ENCODE measurements around the gene SLC5A10.
"Not testable (repeated sequence)": the region's sequence is repeated elsewhere in the genome, so short reads cannot be mapped to it uniquely, and the experiment has no call there.

Gene SLC5A10

DNA sequence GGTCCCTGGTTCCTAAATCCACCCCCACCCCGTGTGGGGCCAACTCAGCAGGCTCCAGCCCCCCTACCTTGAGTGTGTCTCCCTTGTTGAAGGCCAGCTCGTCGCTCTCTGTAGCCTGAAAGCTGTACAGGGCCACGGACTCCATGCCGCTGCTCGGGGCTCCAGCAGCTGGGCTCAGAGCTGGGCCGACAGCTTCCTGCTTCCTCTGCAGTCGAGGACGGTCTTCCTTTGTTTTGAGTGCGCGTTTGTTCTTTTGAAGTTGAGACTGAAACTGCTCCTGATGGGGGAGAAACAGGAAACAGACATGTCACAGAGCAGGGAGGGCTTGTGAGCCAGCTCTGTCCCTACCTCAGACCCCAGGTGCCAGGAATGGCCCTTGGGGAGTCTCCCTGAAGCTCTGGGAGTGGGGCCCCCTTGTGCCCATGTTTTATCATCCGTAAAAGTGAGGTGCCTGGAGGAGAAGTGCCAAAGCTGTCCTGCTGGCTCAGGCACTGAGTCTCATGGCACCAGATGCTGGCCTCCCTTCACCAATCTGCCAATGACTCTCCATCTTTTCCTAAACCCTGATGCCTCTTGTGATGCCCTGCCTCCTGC, 94.9 kb downstream of the SLC5A10 start, which contains the start of gene GRAP:
Gene GRAP (minus strand): TSS at position 176 of the 594 bp plus-strand sequence. CDS start 31 bp downstream, at position 145.
- H3K27me3 ChIP-seq (ENCODE audit: control insufficient read depth, insufficient read depth, low read length); H3K9me3 ChIP-seq (ENCODE audit: control insufficient read depth, low read depth, low read length); H3K9ac ChIP-seq (ENCODE audit: low read length); H3K27ac ChIP-seq (ENCODE audit: low read length); H3K4me3 ChIP-seq (ENCODE audit: low read length); H3K4me1 ChIP-seq (ENCODE audit: control insufficient read depth, low read depth, low read length); H3K36me3 ChIP-seq (ENCODE audit: control insufficient read depth, low read depth, low read length): not testable (repeated sequence)

DNA sequence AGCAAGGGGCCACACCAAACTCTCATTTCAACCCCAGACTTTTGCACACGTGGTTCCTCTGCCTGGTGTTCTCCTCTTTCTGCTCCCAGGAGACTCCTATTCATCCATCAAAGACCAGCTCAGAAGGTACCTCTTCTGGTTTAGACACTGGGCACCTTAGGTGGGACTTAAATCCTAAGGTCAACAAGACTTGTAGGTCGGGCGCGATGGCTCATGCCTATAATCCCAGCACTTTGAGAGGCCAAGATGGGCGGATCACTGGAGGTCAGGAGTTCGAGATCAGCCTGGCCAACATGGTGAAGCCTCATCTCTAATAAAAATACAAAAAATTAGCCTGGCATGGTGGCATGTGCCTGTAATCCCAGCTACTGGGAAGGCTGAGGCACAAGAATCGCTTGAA, 95.5 kb downstream of the SLC5A10 start:
- H3K27ac ChIP-seq (ENCODE audit: low read length); H3K9ac ChIP-seq (ENCODE audit: low read length); H3K4me3 ChIP-seq (ENCODE audit: low read length); H3K4me1 ChIP-seq (ENCODE audit: control insufficient read depth, low read depth, low read length); H3K27me3 ChIP-seq (ENCODE audit: control insufficient read depth, insufficient read depth, low read length); H3K9me3 ChIP-seq (ENCODE audit: control insufficient read depth, low read depth, low read length); H3K36me3 ChIP-seq (ENCODE audit: control insufficient read depth, low read depth, low read length): not testable (repeated sequence)

DNA sequence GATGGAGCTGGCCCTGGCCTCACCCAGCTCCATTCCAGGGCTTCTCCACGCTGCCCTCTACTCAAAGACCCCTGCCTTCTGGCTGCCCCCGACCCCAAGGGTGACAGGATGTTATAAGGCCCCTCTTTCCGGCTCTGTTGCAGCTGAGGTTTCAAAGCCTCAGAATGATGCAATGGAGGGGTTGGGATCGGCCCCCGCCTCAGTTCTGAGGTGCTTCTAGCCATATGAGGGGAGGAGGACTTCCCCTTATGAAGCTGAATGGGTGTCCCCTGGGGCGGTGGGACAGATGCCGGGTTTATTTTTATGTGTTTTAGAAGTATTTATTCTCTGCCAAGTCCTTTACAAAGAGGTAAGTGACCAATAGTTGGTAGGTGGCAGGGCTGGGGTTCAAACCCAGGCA, 96.9 kb downstream of the SLC5A10 start:
- H3K9me3 ChIP-seq (ENCODE audit: control insufficient read depth, low read depth, low read length); H3K27ac ChIP-seq (ENCODE audit: low read length); H3K4me1 ChIP-seq (ENCODE audit: control insufficient read depth, low read depth, low read length); H3K9ac ChIP-seq (ENCODE audit: low read length); H3K27me3 ChIP-seq (ENCODE audit: control insufficient read depth, insufficient read depth, low read length); H3K4me3 ChIP-seq (ENCODE audit: low read length); H3K36me3 ChIP-seq (ENCODE audit: control insufficient read depth, low read depth, low read length): not testable (repeated sequence)

DNA sequence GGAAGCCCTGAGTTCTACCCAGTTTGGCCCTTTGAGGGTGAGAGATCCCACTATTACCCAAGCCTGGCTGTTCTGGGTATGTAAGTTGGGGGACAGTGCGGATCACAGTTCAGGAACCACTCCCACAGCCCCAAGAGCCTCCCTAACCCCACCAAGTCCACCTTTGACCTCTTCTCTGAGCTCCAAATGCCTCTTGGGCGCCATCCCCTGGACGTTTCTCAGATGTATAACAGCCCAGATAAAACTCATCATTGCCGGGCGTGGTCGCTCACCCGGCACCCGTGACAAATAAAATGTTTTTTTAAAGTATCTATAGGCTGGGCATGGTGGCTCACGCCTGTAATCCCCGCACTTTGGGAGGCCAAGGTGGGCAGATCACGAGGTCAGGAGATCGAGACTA, 103.5 kb downstream of the SLC5A10 start:
- not testable (repeated sequence) for H3K36me3 ChIP-seq (ENCODE audit: control insufficient read depth, low read depth, low read length); H3K4me1 ChIP-seq (ENCODE audit: control insufficient read depth, low read depth, low read length); H3K9ac ChIP-seq (ENCODE audit: low read length); H3K27me3 ChIP-seq (ENCODE audit: control insufficient read depth, insufficient read depth, low read length); H3K4me3 ChIP-seq (ENCODE audit: low read length); H3K27ac ChIP-seq (ENCODE audit: low read length); H3K9me3 ChIP-seq (ENCODE audit: control insufficient read depth, low read depth, low read length)

DNA sequence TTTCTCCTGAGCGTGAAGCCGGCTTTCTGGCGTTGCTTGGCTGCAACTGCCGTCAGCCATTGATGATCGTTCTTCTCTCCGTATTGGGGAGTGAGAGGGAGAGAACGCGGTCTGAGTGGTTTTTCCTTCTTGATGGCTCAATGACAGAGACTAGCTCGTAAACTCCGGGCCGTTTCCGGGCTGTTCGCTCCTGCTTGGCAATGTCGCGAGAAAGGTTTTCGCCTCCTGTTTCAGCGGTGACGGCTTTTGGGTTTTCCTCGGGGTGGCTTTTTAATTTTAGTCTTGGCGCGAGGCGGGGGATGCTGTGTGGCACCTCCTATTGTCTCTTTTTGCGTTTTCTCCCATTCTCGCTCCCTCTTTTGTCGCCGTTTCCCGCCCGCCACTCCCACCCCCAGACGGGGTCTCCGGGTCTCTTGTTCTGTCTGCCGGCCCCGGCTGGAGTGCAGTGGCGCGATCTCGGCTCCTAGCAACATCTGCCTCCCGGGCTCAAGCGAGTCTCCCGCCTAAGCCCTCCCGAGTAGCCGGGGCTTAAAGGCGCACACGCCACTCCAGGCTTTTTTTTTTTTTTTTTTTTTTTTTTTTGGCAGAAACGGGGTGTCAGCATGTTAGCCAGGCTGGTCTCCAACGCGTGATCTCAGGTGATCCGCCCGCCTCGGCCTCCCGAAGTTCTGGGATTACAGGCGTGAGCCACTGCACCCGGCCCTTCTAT, 110.2 kb downstream of the SLC5A10 start:
- not testable (repeated sequence) for H3K27ac ChIP-seq (ENCODE audit: low read length); H3K4me3 ChIP-seq (ENCODE audit: low read length); H3K9ac ChIP-seq (ENCODE audit: low read length); H3K27me3 ChIP-seq (ENCODE audit: control insufficient read depth, insufficient read depth, low read length); H3K4me1 ChIP-seq (ENCODE audit: control insufficient read depth, low read depth, low read length); H3K36me3 ChIP-seq (ENCODE audit: control insufficient read depth, low read depth, low read length); H3K9me3 ChIP-seq (ENCODE audit: control insufficient read depth, low read depth, low read length)

DNA sequence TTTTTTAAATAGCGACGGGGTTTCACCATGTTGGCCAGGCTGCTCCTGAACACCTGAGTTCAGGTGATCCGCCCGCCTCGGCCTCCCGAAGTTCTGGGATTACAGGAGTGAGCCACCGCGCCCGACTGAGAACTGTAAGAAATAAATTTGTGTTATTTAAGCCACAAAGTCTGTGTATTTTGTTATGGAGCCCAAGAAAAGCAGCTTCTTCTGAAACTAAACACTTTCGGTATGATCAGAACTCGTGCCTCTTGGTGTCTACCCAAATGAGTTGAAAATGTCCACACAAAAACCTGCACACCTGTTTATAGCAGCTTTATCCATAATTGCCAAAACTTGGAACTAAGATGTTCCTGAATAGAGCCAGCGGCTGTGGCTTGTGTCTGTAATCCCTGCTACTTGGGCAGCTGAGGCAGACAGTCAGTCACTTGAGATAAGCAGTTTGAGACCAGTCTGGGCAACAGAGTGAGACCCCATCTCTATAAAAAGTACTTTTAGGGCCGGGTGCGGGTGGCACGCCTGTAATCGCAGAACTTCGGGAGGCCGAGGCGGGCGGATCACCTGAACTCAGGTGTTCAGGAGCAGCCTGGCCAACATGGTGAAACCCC, 110.9 kb downstream of the SLC5A10 start:
- not testable (repeated sequence) for H3K27ac ChIP-seq (ENCODE audit: low read length); H3K9me3 ChIP-seq (ENCODE audit: control insufficient read depth, low read depth, low read length); H3K27me3 ChIP-seq (ENCODE audit: control insufficient read depth, insufficient read depth, low read length); H3K9ac ChIP-seq (ENCODE audit: low read length); H3K36me3 ChIP-seq (ENCODE audit: control insufficient read depth, low read depth, low read length); H3K4me3 ChIP-seq (ENCODE audit: low read length); H3K4me1 ChIP-seq (ENCODE audit: control insufficient read depth, low read depth, low read length)

DNA sequence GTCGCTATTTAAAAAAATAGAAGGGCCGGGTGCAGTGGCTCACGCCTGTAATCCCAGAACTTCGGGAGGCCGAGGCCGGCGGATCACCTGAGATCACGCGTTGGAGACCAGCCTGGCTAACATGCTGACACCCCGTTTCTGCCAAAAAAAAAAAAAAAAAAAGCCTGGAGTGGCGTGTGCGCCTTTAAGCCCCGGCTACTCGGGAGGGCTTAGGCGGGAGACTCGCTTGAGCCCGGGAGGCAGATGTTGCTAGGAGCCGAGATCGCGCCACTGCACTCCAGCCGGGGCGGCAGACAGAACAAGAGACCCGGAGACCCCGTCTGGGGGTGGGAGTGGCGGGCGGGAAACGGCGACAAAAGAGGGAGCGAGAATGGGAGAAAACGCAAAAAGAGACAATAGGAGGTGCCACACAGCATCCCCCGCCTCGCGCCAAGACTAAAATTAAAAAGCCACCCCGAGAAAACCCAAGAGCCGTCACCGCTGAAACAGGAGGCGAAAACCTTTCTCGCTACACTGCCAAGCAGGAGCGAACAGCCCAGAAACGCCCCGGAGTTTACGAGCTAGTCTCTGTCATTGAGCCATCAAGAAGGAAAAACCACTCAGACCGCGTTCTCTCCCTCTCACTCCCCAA, 111.5 kb downstream of the SLC5A10 start:
- not testable (repeated sequence) for H3K4me3 ChIP-seq (ENCODE audit: low read length); H3K36me3 ChIP-seq (ENCODE audit: control insufficient read depth, low read depth, low read length); H3K27ac ChIP-seq (ENCODE audit: low read length); H3K4me1 ChIP-seq (ENCODE audit: control insufficient read depth, low read depth, low read length); H3K27me3 ChIP-seq (ENCODE audit: control insufficient read depth, insufficient read depth, low read length); H3K9me3 ChIP-seq (ENCODE audit: control insufficient read depth, low read depth, low read length); H3K9ac ChIP-seq (ENCODE audit: low read length)

DNA sequence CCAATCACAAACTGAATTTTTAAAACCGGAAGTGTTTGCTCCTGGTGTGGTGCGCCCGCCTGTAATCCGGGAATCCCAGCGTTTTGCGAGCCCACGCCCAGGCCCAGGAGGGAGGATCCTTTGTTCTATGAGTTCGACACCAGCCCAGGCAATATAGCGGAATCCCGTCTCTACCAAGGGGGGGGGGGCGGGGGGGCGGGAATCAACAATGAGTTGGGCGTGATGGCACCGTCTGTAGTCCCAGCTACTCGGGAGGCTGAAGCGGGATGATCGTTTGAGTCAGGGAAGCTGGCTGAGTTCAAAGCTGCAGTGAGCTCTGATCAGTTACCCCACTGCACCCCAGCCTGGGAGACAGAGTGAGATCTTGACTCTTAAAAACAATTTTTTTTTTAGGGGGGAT, 112.4 kb downstream of the SLC5A10 start:
- not testable (repeated sequence) for H3K36me3 ChIP-seq (ENCODE audit: control insufficient read depth, low read depth, low read length); H3K4me1 ChIP-seq (ENCODE audit: control insufficient read depth, low read depth, low read length); H3K27me3 ChIP-seq (ENCODE audit: control insufficient read depth, insufficient read depth, low read length); H3K9ac ChIP-seq (ENCODE audit: low read length); H3K27ac ChIP-seq (ENCODE audit: low read length); H3K9me3 ChIP-seq (ENCODE audit: control insufficient read depth, low read depth, low read length); H3K4me3 ChIP-seq (ENCODE audit: low read length)

DNA sequence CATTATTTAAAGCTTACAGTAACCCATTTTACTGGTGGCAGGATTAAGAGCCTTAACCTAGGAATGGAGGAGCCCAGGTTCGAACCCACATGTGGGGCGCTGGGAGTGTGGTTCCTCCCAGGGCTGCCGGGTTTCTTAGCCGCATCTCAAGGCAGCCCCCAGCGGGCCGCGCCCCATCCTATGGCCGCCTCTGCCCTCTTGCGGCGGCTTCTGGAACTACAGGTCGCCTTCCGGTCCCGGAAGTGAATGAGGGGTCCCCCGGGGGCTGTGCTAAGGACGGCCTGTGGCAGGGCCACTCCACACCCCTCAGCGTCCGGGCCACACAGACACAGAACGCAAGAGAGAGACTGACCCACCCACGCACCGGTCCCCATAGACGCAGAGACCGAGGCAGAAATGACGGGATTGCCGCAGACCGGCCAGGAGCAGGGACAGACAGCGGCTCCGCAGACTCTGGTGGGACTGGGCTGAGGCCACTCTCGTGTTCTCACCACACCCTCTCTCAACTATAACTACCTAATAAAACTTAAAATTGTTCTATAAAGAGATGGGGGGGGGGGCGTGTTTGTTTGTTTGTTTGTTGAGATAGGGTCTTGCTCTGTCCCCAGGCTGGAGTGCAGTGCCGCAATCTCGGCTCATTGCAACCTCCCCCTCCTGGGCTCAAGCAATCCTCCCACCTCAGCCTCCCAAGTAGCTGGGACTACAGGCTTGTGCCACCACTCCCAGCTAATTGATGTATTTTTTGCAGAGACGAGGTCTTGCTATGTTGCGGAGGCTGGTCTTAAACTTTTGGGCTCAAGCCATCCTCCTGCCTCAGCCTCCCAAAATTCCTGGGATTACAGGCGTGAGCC, 118.6 kb downstream of the SLC5A10 start:
- not testable (repeated sequence) for H3K27me3 ChIP-seq (ENCODE audit: control insufficient read depth, insufficient read depth, low read length); H3K4me1 ChIP-seq (ENCODE audit: control insufficient read depth, low read depth, low read length); H3K4me3 ChIP-seq (ENCODE audit: low read length); H3K27ac ChIP-seq (ENCODE audit: low read length); H3K36me3 ChIP-seq (ENCODE audit: control insufficient read depth, low read depth, low read length); H3K9ac ChIP-seq (ENCODE audit: low read length); H3K9me3 ChIP-seq (ENCODE audit: control insufficient read depth, low read depth, low read length)

All from iPS-18a (cell line).